ENCODE data around the gene TOM1L1. TPM values are rescaled to one million over a fixed set of nuclear protein-coding genes. Genes with fewer than 3 reads are reported as not detected.

Gene TOM1L1
- total RNA-seq, 1 experiment from 2014 or later: 58.5 TPM

DNA sequence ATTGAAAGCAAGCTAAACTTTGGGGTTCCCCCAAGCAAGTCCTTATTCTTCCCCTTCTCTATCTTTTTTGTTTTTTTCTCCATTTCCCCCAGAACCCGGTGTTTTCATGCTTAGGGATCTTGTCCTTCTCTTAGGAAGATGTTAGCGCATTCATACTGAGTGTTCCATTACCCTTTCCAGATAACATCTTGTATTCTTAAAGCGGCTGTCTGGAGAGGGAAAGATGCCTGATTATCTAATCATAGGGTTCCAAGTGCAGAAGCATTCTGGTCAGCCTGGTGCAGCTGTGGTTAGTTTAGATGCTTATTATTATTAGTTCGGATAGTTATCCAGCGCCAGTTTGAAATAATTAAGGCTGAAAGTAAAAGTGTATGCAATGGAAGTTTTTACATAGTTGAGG is 2.0 kb downstream of the TOM1L1 start (continued):
- TF ChIP-seq E2F4 (CRISPR knock-in tag; IDR thresholded peaks at IDR 0.05; ENCODE audit: borderline replicate concordance, low read depth) (no peak), SMAD4 (CRISPR knock-in tag; IDR thresholded peaks at IDR 0.05) (no peak), ATF1 (CRISPR knock-in tag; IDR thresholded peaks at IDR 0.05) (no peak), ETV6 (CRISPR knock-in tag; IDR thresholded peaks at IDR 0.05) (no peak)
- TF ChIP-seq, protein P1, sequence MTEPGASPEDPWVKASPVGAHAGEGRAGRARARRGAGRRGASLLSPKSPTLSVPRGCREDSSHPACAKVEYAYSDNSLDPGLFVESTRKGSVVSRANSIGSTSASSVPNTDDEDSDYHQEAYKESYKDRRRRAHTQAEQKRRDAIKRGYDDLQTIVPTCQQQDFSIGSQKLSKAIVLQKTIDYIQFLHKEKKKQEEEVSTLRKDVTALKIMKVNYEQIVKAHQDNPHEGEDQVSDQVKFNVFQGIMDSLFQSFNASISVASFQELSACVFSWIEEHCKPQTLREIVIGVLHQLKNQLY (CRISPR knock-in tag; IDR thresholded peaks at IDR 0.05): no peak
- TF ChIP-seq, protein P2, sequence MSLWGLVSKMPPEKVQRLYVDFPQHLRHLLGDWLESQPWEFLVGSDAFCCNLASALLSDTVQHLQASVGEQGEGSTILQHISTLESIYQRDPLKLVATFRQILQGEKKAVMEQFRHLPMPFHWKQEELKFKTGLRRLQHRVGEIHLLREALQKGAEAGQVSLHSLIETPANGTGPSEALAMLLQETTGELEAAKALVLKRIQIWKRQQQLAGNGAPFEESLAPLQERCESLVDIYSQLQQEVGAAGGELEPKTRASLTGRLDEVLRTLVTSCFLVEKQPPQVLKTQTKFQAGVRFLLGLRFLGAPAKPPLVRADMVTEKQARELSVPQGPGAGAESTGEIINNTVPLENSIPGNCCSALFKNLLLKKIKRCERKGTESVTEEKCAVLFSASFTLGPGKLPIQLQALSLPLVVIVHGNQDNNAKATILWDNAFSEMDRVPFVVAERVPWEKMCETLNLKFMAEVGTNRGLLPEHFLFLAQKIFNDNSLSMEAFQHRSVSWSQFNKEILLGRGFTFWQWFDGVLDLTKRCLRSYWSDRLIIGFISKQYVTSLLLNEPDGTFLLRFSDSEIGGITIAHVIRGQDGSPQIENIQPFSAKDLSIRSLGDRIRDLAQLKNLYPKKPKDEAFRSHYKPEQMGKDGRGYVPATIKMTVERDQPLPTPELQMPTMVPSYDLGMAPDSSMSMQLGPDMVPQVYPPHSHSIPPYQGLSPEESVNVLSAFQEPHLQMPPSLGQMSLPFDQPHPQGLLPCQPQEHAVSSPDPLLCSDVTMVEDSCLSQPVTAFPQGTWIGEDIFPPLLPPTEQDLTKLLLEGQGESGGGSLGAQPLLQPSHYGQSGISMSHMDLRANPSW (CRISPR knock-in tag; conservative IDR thresholded peaks at IDR 0.05; ENCODE audit: low read depth): no peak
- TF ChIP-seq, protein P3, sequence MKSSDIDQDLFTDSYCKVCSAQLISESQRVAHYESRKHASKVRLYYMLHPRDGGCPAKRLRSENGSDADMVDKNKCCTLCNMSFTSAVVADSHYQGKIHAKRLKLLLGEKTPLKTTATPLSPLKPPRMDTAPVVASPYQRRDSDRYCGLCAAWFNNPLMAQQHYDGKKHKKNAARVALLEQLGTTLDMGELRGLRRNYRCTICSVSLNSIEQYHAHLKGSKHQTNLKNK (CRISPR knock-in tag; IDR thresholded peaks at IDR 0.05): no peak

DNA sequence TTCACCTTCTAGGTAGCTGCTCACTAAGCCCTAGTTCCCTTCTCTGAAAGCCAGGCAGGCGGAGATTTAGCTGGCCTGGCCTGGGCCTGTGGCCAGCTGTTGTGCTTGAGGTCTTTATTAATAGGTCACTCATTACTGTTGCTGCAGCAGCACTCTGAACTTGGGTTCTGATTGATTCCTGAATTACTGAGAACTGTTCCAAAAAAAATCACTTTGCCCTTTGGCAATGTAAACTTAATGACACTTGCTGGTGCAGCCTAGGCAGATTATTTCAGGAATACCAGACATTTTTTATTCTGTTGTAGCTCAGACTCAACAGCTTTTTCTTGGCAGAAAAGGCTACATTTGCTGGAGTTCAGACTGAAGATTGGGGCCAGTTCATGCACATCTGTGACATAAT is 2.7 kb downstream of the TOM1L1 start:
- CTCF ChIA-PET: no interaction called here

More for the DNA sequence above, 2.7 kb downstream of the TOM1L1 start:
- Mint-ChIP-seq H3K4me3 (no peak overlapping the region), H3K9me3 (no peaks in the 10 kb centered on the region), H3K36me3 (peaks cover 35% of the 10 kb centered on the region), H3K27me3 (ENCODE audit: low read depth) (no peaks in the 10 kb centered on the region), H3K27ac (no peak overlapping the region; the same call in 1 of the 2 replicates), H3K4me1 (peaks cover 38% of the 10 kb centered on the region)
- DNase-seq (ENCODE audit: low spot score) (no peak), ATAC-seq (no peak)
- TF ChIP-seq MAX (CRISPR knock-in tag; IDR thresholded peaks at IDR 0.05) (no peak), JUN (CRISPR knock-in tag; IDR thresholded peaks at IDR 0.05) (no peak), ZNF423 (CRISPR knock-in tag; IDR thresholded peaks at IDR 0.05) (no peak), NFYB (CRISPR knock-in tag; conservative IDR thresholded peaks at IDR 0.05; ENCODE audit: low read depth) (no peak), GTF2I (CRISPR knock-in tag; conservative IDR thresholded peaks at IDR 0.05) (no peak), ZNF396 (CRISPR knock-in tag; IDR thresholded peaks at IDR 0.05; ENCODE audit: borderline replicate concordance) (no peak), NR2C2 (CRISPR knock-in tag; IDR thresholded peaks at IDR 0.05) (no peak), USF1 (CRISPR knock-in tag; IDR thresholded peaks at IDR 0.05) (no peak)
- TF ChIP-seq, protein P4, sequence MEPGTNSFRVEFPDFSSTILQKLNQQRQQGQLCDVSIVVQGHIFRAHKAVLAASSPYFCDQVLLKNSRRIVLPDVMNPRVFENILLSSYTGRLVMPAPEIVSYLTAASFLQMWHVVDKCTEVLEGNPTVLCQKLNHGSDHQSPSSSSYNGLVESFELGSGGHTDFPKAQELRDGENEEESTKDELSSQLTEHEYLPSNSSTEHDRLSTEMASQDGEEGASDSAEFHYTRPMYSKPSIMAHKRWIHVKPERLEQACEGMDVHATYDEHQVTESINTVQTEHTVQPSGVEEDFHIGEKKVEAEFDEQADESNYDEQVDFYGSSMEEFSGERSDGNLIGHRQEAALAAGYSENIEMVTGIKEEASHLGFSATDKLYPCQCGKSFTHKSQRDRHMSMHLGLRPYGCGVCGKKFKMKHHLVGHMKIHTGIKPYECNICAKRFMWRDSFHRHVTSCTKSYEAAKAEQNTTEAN (CRISPR knock-in tag; IDR thresholded peaks at IDR 0.05): no peak
- TF ChIP-seq, protein P5, sequence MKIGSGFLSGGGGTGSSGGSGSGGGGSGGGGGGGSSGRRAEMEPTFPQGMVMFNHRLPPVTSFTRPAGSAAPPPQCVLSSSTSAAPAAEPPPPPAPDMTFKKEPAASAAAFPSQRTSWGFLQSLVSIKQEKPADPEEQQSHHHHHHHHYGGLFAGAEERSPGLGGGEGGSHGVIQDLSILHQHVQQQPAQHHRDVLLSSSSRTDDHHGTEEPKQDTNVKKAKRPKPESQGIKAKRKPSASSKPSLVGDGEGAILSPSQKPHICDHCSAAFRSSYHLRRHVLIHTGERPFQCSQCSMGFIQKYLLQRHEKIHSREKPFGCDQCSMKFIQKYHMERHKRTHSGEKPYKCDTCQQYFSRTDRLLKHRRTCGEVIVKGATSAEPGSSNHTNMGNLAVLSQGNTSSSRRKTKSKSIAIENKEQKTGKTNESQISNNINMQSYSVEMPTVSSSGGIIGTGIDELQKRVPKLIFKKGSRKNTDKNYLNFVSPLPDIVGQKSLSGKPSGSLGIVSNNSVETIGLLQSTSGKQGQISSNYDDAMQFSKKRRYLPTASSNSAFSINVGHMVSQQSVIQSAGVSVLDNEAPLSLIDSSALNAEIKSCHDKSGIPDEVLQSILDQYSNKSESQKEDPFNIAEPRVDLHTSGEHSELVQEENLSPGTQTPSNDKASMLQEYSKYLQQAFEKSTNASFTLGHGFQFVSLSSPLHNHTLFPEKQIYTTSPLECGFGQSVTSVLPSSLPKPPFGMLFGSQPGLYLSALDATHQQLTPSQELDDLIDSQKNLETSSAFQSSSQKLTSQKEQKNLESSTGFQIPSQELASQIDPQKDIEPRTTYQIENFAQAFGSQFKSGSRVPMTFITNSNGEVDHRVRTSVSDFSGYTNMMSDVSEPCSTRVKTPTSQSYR (CRISPR knock-in tag; IDR thresholded peaks at IDR 0.05): no peak
- TF ChIP-seq, protein P6, sequence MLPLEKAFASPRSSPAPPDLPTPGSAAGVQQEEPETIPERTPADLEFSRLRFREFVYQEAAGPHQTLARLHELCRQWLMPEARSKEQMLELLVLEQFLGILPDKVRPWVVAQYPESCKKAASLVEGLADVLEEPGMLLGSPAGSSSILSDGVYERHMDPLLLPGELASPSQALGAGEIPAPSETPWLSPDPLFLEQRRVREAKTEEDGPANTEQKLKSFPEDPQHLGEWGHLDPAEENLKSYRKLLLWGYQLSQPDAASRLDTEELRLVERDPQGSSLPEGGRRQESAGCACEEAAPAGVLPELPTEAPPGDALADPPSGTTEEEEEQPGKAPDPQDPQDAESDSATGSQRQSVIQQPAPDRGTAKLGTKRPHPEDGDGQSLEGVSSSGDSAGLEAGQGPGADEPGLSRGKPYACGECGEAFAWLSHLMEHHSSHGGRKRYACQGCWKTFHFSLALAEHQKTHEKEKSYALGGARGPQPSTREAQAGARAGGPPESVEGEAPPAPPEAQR (CRISPR knock-in tag; IDR thresholded peaks at IDR 0.05): no peak
- POLR2A ChIA-PET: interaction anchor here (0.7 kb wide), 1 partner anchor 138 kb away, joined by 5 read pairs; no protein-coding TSS in a partner anchor
